HuH-7.5 (cell line): ENCODE data around the gene FARS2.

Source experiments
- DNase-seq: peaks from one replicate; pipeline ENCODE4 v3.0.0; 2011; ENCODE audit warnings: low spot score

The FARS2 gene

GRCh38 chr6:5287205-5287965 is 26.1 kb downstream of the FARS2 start:
- DNase-seq = no peak

- DNase-seq = no peak
Observed at GRCh38 chr6:5287966-5288297, 26.6 kb downstream of the FARS2 start.

- no peak for DNase-seq
Observed at GRCh38 chr6:5290097-5290496, 28.8 kb downstream of the FARS2 start.

- DNase-seq = no peak
Observed at GRCh38 chr6:5290500-5290899, 29.2 kb downstream of the FARS2 start.

- DNase-seq = no peak
Observed at GRCh38 chr6:5292154-5292553, 30.8 kb downstream of the FARS2 start.

- DNase-seq = no peak
Observed at GRCh38 chr6:5293692-5294091, 32.4 kb downstream of the FARS2 start.

- no peak for DNase-seq
Observed at GRCh38 chr6:5294392-5295211, 33.3 kb downstream of the FARS2 start.

GRCh38 chr6:5295623-5296022 is 34.3 kb downstream of the FARS2 start:
- DNase-seq = no peak

GRCh38 chr6:5300206-5300764 is 39.0 kb downstream of the FARS2 start:
- no peak for DNase-seq

- DNase-seq = no peak
Observed at GRCh38 chr6:5302220-5302946, 41.1 kb downstream of the FARS2 start.

GRCh38 chr6:5302995-5303622 is 41.8 kb downstream of the FARS2 start:
- peak; percentile 12 for DNase-seq

GRCh38 chr6:5303682-5304081 is 42.4 kb downstream of the FARS2 start:
- DNase-seq = no peak

GRCh38 chr6:5305968-5306626 is 44.8 kb downstream of the FARS2 start:
- DNase-seq = no peak

GRCh38 chr6:5307058-5307457 is 45.7 kb downstream of the FARS2 start:
- DNase-seq = no peak

GRCh38 chr6:5308066-5308465 is 46.8 kb downstream of the FARS2 start:
- no peak for DNase-seq

GRCh38 chr6:5314191-5314865 is 53.0 kb downstream of the FARS2 start:
- no peak for DNase-seq

- DNase-seq = no peak
Observed at GRCh38 chr6:5315881-5316280, 54.6 kb downstream of the FARS2 start.

GRCh38 chr6:5316951-5317350 is 55.6 kb downstream of the FARS2 start:
- no peak for DNase-seq

GRCh38 chr6:5318617-5319272 is 57.4 kb downstream of the FARS2 start:
- DNase-seq = no peak

- no peak for DNase-seq
Observed at GRCh38 chr6:5323979-5324378, 62.7 kb downstream of the FARS2 start.
